Mesendoderm (in vitro differentiated cells): Measurements from ENCODE around the gene NCOR1.
A peak's percentile ranks its signal among the peaks of the same experiment; 100 is the strongest.

ENCODE experiments used
- DNase-seq: peaks from one replicate; pipeline ENCODE4 v3.0.0; 2013
- H2AK5ac ChIP-seq: 2 replicates; pipeline ENCODE4 v1.6.1; 2013; ENCODE audit warnings: low read length, inconsistent platforms
- H2BK120ac ChIP-seq: 2 replicates; pipeline ENCODE4 v1.6.1; 2013; ENCODE audit warnings: low read depth, mild to moderate bottlenecking, low read length, moderate library complexity, mixed read lengths
- H2BK15ac ChIP-seq: replicated peaks from 2 replicates; pipeline ENCODE4 v1.6.1; 2013; ENCODE audit warnings: low read depth, mild to moderate bottlenecking, moderate library complexity
- H2BK5ac ChIP-seq: 2 replicates; pipeline ENCODE4 v1.6.1; 2013; ENCODE audit warnings: low read length, inconsistent platforms
- H3K18ac ChIP-seq: 2 replicates; pipeline ENCODE4 v1.6.1; 2013; ENCODE audit warnings: mild to moderate bottlenecking, low read length, mixed read lengths
- H3K23ac ChIP-seq: one replicate; pipeline ENCODE4 v1.6.1; 2013; ENCODE audit warnings: low read length
- H3K27ac ChIP-seq: 2 replicates; pipeline ENCODE4 v1.5.1; 2013; ENCODE audit warnings: low read depth, mild to moderate bottlenecking, inconsistent platforms, low read length, moderate library complexity
- H3K27me3 ChIP-seq: 2 replicates; pipeline ENCODE4 v1.6.1; 2013; ENCODE audit warnings: low read length, control low read depth, mild to moderate bottlenecking, inconsistent platforms; ENCODE audit not compliant: insufficient read depth, poor library complexity
- H3K36me3 ChIP-seq: 2 replicates; pipeline ENCODE4 v1.6.1; 2013; ENCODE audit warnings: low read length, inconsistent platforms; ENCODE audit not compliant: control insufficient read depth, insufficient read depth
- H3K4ac ChIP-seq: one replicate; pipeline ENCODE4 v1.6.1; 2013; ENCODE audit warnings: low read depth, mild to moderate bottlenecking, low read length, moderate library complexity
- H3K4me1 ChIP-seq: 2 replicates; pipeline ENCODE4 v1.6.1; 2013; ENCODE audit warnings: low read depth, low read length, inconsistent platforms; ENCODE audit not compliant: control insufficient read depth
- H3K4me2 ChIP-seq: 2 replicates; pipeline ENCODE4 v1.6.1; 2013; ENCODE audit warnings: low read length
- H3K4me3 ChIP-seq: 2 replicates; pipeline ENCODE4 v1.5.1; 2013; ENCODE audit warnings: mild to moderate bottlenecking, low read length
- H3K56ac ChIP-seq: one replicate; pipeline ENCODE4 v1.6.1; 2013; ENCODE audit warnings: low read length
- H3K79me1 ChIP-seq: 2 replicates; pipeline ENCODE4 v1.6.1; 2013; ENCODE audit warnings: low read length, inconsistent platforms
- H3K79me2 ChIP-seq: 2 replicates; pipeline ENCODE4 v1.6.1; 2013; ENCODE audit warnings: mild to moderate bottlenecking, low read length; ENCODE audit not compliant: control insufficient read depth, insufficient read depth
- H3K9ac ChIP-seq: 2 replicates; pipeline ENCODE4 v1.6.1; 2013; ENCODE audit warnings: low read length, inconsistent platforms
- H4K5ac ChIP-seq: one replicate; pipeline ENCODE4 v1.6.1; 2013; ENCODE audit warnings: low read length
- H4K8ac ChIP-seq: one replicate; pipeline ENCODE4 v1.6.1; 2013; ENCODE audit warnings: low read depth, mild to moderate bottlenecking, control low read depth, low read length, moderate library complexity
- WGBS: extraction: QIAGEN DNeasy Blood & Tissue Kit; methylation state at CpG from one replicate; pipeline ENCODE4 v1.1.7; 2013; ENCODE audit warnings: low lambda C conversion rate, missing lambda C conversion rate; ENCODE audit not compliant: insufficient coverage; ENCODE audit errors: extremely low coverage; 5-methylcytosine and 5-hydroxymethylcytosine counted together

The NCOR1 gene

DNA sequence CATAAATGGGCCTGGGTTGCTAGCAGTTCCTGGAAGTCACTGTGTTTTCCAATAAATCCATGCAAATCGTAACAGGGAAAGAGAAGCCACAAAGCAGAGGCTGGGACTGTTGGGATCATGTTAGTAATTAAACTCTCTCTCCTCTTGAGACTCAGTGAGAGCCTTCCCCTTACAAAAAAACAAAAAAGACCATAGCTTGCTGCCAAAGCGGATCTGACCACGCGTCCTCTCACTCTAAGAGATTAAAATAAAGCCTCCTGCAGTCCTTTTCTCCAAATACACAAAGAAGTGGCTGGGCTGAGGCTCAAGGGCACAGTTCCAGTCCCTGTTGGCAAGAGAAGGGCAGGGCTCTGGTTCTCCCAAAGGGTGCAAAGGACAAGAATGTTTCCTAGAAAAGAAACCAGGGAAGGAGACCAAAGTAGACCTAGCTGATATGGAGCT lies 40.2 kb upstream of the NCOR1 start:
- DNase-seq: peak; percentile 62
- Histone ChIP-seq H3K18ac (no peak overlapping the region), H3K27me3 (no peaks in the 10 kb centered on the region), H2BK15ac (no peak overlapping the region), H3K79me2 (no peaks in the 10 kb centered on the region), H4K5ac (no peak overlapping the region), H3K79me1 (no peaks in the 10 kb centered on the region), H4K8ac (no peak overlapping the region), H3K4me2 (no peak overlapping the region), H3K4ac (no peak overlapping the region), H2BK120ac (no peak overlapping the region), H3K4me1 (peaks cover 3% of the 10 kb centered on the region), H3K9ac (peak overlapping the region; percentile 19), H3K4me3 (no peak overlapping the region), H3K27ac (no peak overlapping the region), H3K56ac (peak overlapping the region; percentile 31), H2BK5ac (no peak overlapping the region), H3K23ac (no peak overlapping the region), H2AK5ac (no peak overlapping the region), H3K36me3 (no peaks in the 10 kb centered on the region)
- no CpG with 5 or more reads among the region's 4 CpGs for WGBS

DNA sequence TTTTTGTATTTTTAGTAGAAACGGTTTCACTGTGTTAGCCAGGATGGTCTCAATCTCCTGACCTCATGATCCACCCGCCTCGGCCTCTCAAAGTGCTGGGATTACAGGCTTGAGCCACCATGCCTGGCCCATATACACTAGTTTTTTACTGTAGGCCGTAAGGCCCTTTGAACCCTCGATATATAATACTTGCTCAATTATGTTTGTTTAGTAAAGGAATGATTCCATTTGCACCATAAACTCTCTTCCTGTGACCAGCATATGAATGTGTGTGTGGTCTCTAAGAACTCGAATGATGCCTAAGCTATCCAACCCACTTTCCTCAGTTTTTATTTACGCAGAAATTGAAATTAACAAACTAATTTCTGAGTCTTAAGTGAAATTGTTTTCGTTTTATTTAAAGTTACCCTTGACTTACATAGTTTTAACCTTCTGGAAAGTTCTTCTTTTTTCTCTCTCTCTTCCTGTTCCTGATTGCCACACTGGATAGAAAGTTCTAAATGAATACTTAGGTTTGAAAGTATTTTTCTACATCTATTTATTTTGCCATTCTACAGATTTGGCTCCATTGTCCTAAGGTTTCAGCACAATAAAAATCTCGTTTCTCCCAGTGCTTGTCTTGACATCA lies 39.6 kb upstream of the NCOR1 start:
- DNase-seq: no peak
- WGBS: no CpG with 5 or more reads among the region's 9 CpGs
- H4K8ac ChIP-seq: no peak overlapping the region
- no peak overlapping the region for H3K23ac ChIP-seq
- H3K18ac ChIP-seq: no peak overlapping the region
- H3K27ac ChIP-seq: no peak overlapping the region
- H3K9ac ChIP-seq: peak overlapping the region; percentile 9
- H3K27me3 ChIP-seq: no peaks in the 10 kb centered on the region
- H3K79me1 ChIP-seq: no peaks in the 10 kb centered on the region
- no peak overlapping the region for H3K4me3 ChIP-seq
- no peaks in the 10 kb centered on the region for H3K79me2 ChIP-seq
- no peak overlapping the region for H3K56ac ChIP-seq
- peaks cover 3% of the 10 kb centered on the region for H3K4me1 ChIP-seq
- no peak overlapping the region for H4K5ac ChIP-seq
- H2AK5ac ChIP-seq: no peak overlapping the region
- no peak overlapping the region for H3K4me2 ChIP-seq
- no peak overlapping the region for H3K4ac ChIP-seq
- no peaks in the 10 kb centered on the region for H3K36me3 ChIP-seq
- no peak overlapping the region for H2BK120ac ChIP-seq
- no peak overlapping the region for H2BK15ac ChIP-seq
- no peak overlapping the region for H2BK5ac ChIP-seq

DNA sequence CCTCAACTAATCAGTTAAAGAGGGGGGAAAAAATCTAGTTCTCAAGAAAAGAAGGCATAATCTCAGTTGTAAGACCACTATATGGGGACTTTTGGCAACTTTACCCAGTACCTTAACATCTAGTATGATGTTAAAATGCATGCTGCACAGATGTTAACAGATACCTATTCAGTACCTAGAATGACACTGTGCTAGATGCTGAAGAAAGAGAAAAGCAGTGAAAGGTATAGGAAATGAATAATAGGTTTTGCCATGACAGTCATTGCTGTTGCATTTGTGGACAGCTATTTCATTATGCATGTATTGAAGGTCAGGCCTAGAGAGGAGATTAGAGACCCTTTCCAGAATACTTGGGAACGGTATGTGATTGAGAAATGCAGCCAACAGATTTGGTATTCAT lies 36.2 kb upstream of the NCOR1 start:
- DNase-seq: no peak
- Histone ChIP-seq H2BK15ac (no peak overlapping the region), H3K4ac (no peak overlapping the region), H2AK5ac (no peak overlapping the region), H3K27me3 (no peaks in the 10 kb centered on the region), H3K56ac (no peak overlapping the region), H3K4me1 (peaks cover 3% of the 10 kb centered on the region), H3K27ac (no peak overlapping the region), H3K18ac (no peak overlapping the region), H2BK5ac (no peak overlapping the region), H3K79me2 (no peaks in the 10 kb centered on the region), H2BK120ac (no peak overlapping the region), H3K4me2 (no peak overlapping the region), H3K4me3 (no peak overlapping the region), H3K9ac (no peak overlapping the region), H4K5ac (no peak overlapping the region), H3K79me1 (no peaks in the 10 kb centered on the region), H4K8ac (no peak overlapping the region), H3K23ac (no peak overlapping the region), H3K36me3 (no peaks in the 10 kb centered on the region)
- WGBS: no CpG with 5 or more reads among the region's 1 CpG

DNA sequence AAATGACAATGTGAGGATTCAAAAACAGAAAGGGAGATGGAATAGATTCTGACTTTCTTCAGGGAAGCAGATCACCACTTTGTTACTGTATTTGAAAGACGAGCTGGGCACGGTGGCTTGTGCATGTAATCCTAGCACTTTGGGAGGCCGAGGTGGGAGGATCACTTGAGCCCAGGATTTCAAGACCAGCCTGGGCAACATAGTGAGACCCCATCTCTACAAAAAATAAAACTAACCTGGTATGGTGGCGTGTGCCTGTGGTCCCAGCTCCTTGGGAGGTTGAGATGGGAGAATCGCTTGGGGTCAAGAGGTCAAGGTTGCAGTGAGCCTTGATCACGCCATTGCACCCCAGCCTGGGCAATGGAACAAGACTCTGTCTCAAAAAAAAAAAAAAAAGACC lies 35.7 kb upstream of the NCOR1 start:
- no CpG with 5 or more reads among the region's 6 CpGs for WGBS
- Histone ChIP-seq H3K4me3 (no peak overlapping the region), H2BK120ac (no peak overlapping the region), H3K9ac (no peak overlapping the region), H3K36me3 (no peaks in the 10 kb centered on the region), H2BK5ac (no peak overlapping the region), H3K27ac (no peak overlapping the region), H3K23ac (no peak overlapping the region), H3K56ac (no peak overlapping the region), H4K5ac (no peak overlapping the region), H2BK15ac (no peak overlapping the region), H3K79me2 (no peaks in the 10 kb centered on the region), H3K18ac (no peak overlapping the region), H4K8ac (no peak overlapping the region), H3K4me1 (peaks cover 3% of the 10 kb centered on the region), H3K4me2 (no peak overlapping the region), H3K79me1 (no peaks in the 10 kb centered on the region), H2AK5ac (no peak overlapping the region), H3K27me3 (no peaks in the 10 kb centered on the region), H3K4ac (no peak overlapping the region)
- DNase-seq: no peak

DNA sequence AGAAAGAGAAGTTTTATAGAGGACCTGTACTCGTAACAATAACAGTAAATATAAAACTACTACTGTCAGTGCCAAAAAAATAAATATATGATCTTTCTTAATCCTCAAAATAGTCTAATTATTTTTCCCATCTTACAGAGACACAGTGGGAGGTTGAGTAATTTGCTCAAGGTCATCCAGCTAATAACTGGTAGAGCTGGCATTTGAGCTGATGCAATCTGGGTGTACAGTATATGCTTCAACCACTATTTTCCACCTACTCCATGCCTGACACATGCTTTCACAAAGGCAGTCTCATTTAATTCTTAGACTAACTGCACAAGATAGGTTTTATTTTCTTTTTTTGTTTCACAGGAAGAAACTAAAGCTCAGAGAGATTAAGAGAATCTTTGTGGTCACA lies 35.3 kb upstream of the NCOR1 start:
- no peak overlapping the region for H3K4ac ChIP-seq
- no CpG with 5 or more reads among the region's 1 CpG for WGBS
- no peaks in the 10 kb centered on the region for H3K79me2 ChIP-seq
- H2BK5ac ChIP-seq: no peak overlapping the region
- no peak overlapping the region for H3K9ac ChIP-seq
- H3K4me1 ChIP-seq: peaks cover 1% of the 10 kb centered on the region
- H3K4me2 ChIP-seq: no peak overlapping the region
- H3K56ac ChIP-seq: no peak overlapping the region
- H3K27me3 ChIP-seq: no peaks in the 10 kb centered on the region
- no peak overlapping the region for H4K8ac ChIP-seq
- H2BK120ac ChIP-seq: no peak overlapping the region
- H3K79me1 ChIP-seq: no peaks in the 10 kb centered on the region
- DNase-seq: no peak
- no peak overlapping the region for H2BK15ac ChIP-seq
- H3K36me3 ChIP-seq: no peaks in the 10 kb centered on the region
- H3K23ac ChIP-seq: no peak overlapping the region
- H2AK5ac ChIP-seq: no peak overlapping the region
- no peak overlapping the region for H3K27ac ChIP-seq
- no peak overlapping the region for H3K4me3 ChIP-seq
- no peak overlapping the region for H4K5ac ChIP-seq
- H3K18ac ChIP-seq: no peak overlapping the region

DNA sequence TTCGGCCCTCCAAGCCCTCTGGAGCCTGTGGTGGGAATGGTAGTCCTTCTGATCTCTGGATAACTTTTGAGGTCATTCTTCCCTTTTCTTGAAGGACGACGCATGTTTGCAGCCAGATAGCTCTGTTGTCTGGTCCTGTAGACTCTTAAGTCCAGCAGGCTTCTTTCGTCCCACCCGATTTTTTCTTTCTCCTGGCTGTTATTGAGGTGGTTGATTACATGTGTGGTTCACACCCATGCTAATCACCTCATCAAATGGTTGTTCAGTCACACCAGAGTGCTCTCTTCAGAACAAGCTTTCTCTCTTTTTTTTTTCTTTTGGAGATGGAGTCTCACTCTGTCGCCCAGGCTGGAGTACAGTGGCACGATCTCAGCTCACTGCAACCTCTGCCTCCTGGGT lies 32.3 kb upstream of the NCOR1 start:
- no peak overlapping the region for H3K27ac ChIP-seq
- no peak overlapping the region for H4K5ac ChIP-seq

More for the DNA sequence above, 32.3 kb upstream of the NCOR1 start:
- WGBS: no CpG with 5 or more reads among the region's 7 CpGs
- H3K56ac ChIP-seq: no peak overlapping the region
- H3K4ac ChIP-seq: no peak overlapping the region
- H2AK5ac ChIP-seq: no peak overlapping the region
- H3K27me3 ChIP-seq: no peaks in the 10 kb centered on the region
- DNase-seq: no peak
- H3K79me2 ChIP-seq: no peaks in the 10 kb centered on the region
- no peak overlapping the region for H2BK120ac ChIP-seq
- no peak overlapping the region for H4K8ac ChIP-seq
- H3K4me1 ChIP-seq: no peaks in the 10 kb centered on the region
- H2BK15ac ChIP-seq: no peak overlapping the region
- no peaks in the 10 kb centered on the region for H3K79me1 ChIP-seq
- no peak overlapping the region for H3K4me3 ChIP-seq
- no peak overlapping the region for H3K23ac ChIP-seq
- no peak overlapping the region for H3K9ac ChIP-seq
- H3K4me2 ChIP-seq: no peak overlapping the region
- no peak overlapping the region for H2BK5ac ChIP-seq
- H3K18ac ChIP-seq: no peak overlapping the region
- H3K36me3 ChIP-seq: no peaks in the 10 kb centered on the region
